ENCODE measurements around the gene MGRN1.

GRCh38 chr16:4682084-4682591 is 57.5 kb downstream of the MGRN1 start:
- TF ChIP-seq POLR2A (IDR thresholded peaks at IDR 0.05) = no peak
- TF ChIP-seq CTCF (IDR thresholded peaks at IDR 0.05) = no peak
